HG02852 (cell line): Measurements from ENCODE around the gene CAMK2D.

Experiments used
- ATAC-seq: cut with Tn5 transposase; IDR thresholded peaks from one replicate; pipeline ENCODE4 v1.9.1; 2021; ENCODE audit warnings: mild to moderate bottlenecking, moderate library complexity; ENCODE audit not compliant: unreplicated experiment

Gene CAMK2D

DNA sequence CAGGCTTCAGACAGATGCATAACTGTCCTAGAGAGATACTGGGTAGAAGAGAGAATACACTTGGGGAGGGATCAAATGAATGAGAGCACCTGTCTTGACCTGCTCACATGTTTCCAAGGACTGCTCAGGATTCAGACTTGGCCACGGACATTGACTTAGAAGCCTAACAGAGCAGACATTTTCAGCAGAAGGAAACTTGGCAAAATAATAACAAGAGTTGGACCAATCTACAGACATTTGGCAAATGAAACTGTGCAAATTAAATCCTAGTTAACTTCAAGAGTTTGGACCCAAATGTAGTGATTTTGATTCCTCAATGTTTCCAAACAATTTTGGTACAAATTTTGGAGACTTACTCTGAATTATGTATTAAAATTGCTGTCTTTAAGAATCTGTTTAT is 223.9 kb downstream of the CAMK2D start:
- ATAC-seq: no peak

DNA sequence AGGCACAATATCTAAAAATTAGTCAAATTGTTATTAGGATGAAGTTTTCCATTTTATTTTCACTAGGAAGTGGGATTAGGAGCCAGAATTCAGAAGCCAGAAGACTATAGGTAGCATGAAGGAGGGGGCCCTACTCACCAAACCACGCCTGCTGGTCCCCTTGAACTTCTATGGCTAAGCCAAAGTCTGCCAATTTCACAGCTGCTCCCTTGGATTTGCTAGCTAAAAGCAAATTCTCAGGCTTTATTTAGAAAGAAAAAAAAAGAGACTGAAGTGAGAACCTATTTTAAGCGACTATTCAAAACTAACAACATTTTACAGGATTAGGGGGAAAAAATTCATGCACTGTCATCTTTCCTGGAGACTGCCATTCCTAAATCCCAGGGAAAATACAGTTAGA is 224.3 kb downstream of the CAMK2D start:
- no peak for ATAC-seq

DNA sequence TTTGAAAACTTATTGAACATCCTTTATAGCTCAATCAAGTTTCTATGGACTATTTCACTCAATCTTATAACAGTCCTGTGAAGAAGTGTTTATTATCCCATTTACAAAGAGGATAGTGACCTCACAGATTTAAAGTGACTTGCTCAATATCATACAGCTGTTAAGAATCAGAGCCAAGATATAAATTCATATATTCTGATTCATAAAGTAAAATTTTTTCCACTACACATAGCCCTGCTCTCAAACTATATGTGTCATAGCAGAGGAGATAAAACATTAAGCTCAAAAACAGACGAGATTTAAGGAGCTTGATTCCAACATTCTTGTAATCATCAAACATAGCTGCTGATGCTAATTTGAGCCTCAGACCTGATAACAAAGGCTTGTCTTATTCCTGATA is 226.8 kb downstream of the CAMK2D start:
- ATAC-seq: no peak

DNA sequence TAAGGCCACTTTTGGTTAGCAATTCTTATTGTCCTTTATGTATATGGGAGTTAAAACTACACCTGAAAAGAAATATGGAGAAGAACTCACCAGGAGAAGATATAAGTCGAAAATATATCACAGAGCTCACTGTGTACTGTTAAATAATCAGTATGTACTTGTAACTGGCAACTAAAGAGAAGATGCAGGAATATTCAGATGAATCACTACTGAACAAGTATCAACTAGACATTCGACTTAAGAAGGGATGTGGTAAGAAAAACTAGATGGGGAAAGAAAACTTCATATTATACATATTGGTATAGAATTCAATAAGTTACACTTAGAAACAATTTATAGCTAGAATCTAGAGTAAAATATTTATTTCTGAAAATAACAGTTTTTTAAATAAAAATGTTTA is 230.0 kb downstream of the CAMK2D start:
- ATAC-seq: no peak

DNA sequence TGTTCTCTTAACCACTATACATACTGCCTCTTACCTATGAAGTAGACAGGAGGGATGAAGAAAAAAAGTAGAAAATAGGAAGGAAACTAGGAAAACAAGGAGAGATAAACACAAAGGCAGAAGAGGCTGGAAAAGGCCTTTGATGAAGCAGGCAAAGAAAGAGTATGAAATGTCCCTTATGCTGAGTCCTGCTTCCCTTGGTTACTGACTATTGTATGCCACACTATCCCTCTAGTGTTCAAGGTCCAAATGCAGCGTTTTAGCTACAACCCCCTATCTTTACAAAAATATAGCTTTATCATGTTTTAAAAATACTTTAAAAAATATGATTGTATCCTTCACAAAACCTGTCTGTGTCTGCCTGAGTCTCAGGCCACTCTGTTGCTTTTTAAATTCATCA is 233.1 kb downstream of the CAMK2D start:
- no peak for ATAC-seq

DNA sequence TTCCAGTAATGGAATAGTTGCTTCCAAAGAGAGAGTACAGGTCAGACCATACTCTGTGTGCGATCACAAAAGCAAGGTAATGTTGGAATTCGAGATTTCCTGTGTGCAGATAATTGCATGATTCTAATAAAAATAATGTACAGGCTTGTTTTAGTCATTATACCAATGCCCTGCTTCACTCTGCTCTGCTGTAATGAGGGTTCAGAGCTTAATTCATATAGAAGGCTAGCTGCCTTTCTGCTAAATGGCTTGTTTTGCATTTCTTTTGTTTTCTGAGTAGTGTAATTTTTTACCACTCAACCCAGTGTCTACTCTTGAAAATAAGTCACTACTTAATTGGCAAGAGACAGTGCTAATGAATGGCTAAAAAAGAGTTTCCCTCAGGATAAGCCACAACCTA is 236.0 kb downstream of the CAMK2D start:
- ATAC-seq: no peak

DNA sequence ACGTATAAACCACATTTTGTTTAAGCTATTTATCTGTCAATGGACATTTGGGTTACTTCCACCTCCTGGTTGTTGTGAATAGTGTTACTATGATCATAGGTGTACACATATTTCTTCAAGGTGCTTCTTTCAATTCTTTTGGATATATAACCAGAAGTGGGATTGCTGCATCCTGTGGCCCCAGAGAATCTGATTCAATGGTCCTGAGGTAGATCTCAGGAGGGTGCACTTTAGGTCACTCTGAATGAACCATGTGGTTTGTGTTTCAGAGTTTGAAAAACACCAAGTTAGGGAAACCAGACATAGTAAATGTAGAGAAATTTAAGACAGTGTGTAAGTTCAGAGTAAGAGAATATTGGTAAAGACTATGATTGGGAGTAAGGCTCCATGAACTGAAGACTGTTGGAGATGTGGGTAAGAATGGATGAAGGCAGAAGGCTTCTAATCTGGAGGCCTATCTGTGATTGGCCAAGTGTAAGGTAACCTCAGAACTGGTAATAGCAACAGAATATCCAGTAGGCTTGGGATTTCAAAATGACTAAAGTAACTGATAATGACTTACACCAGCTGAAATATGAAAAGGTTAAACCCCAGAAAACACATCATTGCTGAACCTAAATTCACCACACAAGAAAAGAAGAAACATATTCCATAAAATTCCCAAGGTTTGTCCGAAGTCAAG is 236.9 kb downstream of the CAMK2D start:
- peak; percentile 37 for ATAC-seq

DNA sequence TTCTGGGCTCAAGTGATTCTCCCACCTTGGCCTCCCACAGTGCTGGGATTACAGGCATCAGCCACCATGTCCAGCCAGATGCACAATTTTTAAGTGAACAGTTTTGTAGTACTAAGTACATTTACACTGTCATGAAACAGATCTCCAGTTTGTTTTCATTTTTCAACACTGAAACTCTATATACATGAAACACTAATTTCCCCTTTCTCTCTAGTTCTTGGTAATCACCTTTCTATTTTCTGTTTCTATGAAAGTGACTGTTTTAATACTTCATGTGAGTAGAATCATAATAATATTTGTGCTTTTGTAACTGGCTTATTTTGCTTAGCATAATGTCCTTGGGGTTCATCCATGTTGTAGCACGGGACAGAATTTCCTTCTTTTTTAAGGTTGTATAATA is 237.4 kb downstream of the CAMK2D start:
- ATAC-seq: peak; percentile 93

DNA sequence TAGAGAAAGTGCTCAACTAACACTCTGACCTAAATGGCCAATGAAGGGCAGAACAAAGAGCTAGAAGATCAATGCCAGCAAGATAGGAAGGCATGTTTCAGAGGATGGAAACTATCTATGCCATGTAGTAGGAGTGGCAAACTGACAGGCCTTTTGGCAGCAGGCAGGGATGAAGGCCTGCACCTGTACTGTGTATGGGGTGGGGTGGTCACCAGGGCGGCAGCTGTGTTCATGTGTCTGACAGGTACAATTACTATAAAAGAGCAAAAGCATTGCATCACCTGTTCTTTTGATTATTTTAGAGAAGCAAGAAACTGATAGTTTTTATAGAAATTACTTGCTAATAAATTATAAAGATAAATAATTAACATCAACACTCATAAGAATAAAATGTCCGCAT is 239.1 kb downstream of the CAMK2D start:
- ATAC-seq: no peak

DNA sequence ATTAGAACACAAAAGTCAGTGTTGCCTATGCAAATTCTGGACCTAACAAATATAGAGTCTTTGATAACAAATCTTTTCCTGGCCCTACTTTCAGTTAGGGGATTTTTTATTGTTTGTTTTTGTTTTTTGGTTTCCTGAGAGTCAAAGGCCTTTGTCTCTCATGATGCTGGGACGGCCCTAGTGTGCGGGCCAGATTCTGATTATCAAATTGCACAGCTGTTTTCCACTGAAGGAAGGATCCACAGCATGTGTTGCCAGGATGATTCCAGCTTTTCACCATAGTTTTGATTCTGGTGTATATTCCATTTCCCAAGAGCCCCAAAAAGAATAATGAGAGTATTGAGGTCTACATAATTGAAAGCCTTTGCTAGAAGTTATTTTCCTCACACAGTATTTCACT is 248.2 kb downstream of the CAMK2D start:
- no peak for ATAC-seq

DNA sequence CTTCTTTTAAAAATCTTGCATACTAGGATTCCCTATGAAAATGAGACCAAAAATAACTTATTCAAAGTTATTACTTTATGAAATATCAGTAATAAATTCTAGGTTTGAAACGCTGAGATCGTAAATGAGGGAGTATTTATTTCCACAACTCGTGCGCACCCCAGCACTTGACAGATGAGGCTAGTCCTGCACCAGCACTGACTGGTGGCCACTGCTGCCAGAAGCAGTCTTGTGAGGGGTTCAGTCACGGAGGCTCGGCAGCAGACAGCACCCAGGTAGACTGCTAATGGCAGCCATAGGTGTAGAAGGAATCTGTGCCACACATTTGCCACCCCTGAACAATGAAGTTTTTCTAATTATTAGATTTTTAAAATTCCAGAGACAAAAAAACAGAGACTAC is 248.7 kb downstream of the CAMK2D start:
- ATAC-seq: no peak

DNA sequence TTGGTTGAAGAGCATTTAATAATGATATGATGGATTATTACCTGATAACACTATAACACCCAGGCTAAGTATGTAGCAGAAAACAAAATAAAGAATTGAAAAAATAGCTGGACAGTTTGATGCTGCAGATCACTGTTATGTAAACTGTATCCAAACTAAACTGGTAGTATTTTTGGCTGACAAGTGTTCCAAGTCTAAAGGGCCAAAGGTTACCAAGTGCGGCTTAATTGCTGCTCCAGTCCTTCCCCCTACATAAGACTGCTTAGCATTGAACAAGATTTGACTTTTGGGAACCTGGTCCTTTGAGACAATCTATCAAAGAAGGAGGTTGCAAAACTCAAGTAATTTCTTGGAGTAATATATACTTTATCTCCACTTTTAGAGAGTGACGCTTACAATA is 249.6 kb downstream of the CAMK2D start:
- no peak for ATAC-seq

DNA sequence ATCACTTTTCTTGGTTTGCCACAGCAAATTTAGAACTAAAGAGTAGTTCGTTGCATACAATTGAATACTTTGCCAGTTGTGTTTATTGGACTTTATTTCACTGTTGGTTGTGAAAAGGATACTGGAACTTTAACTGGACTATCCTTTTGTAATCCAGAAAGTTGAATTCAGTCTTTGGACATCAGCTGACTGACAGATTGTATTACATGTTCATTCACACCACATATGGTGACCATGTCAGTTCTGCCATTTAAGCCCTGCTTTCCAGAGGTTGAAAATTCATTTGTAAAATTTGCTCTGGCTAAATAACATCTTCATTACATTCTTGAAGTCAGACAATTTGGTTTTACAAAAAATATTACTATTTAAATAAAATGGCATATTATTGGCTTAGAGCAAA is 251.7 kb downstream of the CAMK2D start:
- no peak for ATAC-seq

DNA sequence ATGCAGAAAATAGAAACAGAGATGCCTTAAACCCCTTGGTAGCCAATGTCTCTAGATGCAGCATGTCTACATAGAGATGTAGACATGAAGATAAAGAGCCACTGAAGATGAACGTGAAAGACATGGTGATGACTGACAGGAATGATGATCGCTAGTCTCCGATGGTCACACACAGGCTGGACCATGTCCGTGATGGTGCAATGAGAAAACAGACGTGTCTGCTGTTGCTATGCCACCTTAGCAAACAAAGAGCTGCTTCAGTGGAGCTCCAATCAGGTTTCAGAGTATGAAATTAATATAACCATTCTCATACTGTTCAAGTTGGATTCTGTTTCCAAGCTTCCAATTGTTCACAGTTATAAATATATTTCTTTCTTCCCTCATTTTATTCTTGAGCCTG is 256.5 kb downstream of the CAMK2D start:
- no peak for ATAC-seq

DNA sequence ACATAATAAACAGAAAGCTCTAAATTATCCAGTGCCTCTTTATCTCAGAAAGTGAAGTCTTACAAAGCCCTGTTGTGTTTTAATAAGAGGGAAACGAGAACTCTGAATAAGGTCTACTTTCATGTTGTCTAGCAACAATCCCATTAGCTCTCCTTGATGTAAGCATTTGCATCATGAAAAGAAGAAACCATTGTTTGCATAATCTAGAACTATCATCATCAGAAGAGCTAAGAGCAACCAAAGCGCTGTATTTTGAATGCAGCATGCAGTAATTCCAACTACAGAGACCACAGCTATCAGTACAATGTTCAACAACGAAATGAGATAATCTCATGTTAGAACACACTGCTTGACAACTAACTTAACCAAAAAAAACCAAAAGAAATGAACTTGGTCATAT is 257.1 kb downstream of the CAMK2D start:
- ATAC-seq: no peak

DNA sequence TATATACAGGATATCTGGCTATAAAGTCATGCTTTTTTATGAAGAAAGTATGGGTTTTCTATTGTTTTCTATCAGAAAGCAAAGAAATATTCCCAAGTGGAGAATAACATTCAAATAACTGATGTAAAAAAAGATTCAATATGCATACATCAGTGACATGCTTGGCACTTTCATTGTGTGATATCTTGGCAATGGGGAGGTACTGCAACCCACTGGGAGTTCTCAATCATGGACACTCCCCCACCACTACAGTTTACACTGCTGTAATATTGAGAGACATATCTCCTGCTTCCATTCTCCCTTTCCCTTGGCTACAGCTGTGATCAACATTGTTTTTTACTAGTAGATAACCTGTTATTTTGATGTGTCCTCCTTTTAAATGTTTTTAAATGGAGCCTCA is 257.8 kb downstream of the CAMK2D start:
- ATAC-seq: no peak

DNA sequence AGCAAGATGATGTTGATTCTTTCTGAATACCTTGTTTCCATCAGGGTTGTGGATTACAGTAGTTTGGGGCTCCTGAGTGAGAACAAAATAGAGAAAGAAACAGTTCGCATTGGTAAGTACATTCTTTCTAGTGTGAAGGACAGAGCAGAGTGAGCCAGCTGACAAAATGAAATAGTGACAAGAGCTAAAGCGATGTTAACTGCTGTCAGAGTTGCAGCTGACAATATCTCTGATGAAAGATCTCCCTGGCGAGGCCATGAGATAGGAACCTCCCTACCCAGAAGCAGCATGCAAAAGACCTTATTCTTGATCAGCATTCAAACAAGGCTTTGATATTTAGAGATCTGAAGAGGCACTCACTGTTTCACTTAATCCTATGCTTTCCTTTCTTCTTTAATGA is 258.6 kb downstream of the CAMK2D start:
- ATAC-seq: no peak

DNA sequence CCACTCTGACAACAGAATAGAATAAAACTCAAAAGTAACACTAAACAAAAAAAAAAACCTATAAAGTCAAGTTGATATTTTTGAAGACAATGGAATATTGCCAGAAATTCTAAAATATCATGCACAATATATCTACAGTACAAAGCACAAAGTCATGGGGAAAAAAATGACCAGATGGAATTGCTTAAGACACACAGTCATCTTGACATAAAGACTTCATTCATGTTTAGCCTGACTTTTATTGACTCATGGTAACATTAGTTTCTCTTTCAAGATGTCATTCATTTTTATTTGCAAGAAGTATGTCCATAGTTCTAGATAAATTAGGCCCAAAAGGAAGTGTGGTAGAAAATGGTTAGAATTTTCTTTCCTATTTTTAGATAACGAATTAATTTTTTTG is 259.1 kb downstream of the CAMK2D start:
- no peak for ATAC-seq

DNA sequence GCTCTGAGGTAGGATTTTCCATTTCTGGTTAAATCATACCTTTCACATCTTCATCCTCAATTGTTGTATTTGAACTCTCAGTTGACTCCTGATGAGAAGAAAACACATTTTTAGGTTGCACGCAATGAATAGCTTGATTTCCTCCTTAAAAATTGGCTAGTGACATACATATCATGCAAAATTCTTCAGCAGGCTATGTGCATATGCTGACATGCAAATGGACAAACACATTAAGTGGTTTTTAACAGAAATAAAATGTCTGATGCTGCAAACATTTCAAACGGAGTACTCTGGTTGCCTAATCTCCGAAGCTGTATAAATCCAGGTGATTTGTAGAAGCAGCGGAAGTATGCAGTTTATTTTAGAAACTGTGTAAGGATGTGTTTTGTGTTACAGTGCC is 261.1 kb downstream of the CAMK2D start:
- no peak for ATAC-seq

DNA sequence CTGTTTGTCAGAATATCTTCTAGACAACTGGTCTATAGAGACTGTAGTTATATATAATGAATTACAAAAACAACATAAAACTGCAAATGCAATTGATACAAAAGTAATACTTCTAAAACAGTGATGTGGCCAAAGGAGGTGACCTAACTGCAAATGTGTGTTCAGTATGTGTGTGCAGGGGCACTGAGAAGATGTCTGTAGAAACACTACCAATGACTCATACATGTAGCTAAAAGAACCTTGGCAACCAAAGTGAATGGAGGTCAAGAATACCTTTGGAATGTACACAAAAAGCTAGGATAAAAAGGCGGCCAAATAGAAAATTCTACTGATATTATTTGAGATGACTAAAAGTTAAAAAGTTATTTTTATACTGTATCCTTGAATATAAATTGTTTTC is 261.8 kb downstream of the CAMK2D start:
- no peak for ATAC-seq

DNA sequence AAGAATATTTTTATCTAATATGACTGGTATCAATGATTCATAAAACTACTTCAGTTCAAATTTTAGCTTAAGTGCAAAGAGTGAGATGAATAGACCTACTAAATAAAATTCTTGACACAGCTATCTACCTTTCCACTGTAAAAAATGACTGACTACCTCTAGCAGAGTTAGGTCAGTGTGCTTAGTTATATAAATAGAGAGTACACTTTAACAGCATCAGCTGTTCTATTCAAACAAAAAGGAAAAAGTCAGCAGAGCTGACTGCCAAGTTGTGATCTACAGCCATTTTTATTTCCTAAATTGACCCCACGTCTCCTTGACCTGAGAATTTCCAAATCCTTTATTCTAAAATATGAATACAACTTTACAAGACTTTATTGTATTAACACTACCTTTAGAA is 262.4 kb downstream of the CAMK2D start:
- ATAC-seq: no peak

DNA sequence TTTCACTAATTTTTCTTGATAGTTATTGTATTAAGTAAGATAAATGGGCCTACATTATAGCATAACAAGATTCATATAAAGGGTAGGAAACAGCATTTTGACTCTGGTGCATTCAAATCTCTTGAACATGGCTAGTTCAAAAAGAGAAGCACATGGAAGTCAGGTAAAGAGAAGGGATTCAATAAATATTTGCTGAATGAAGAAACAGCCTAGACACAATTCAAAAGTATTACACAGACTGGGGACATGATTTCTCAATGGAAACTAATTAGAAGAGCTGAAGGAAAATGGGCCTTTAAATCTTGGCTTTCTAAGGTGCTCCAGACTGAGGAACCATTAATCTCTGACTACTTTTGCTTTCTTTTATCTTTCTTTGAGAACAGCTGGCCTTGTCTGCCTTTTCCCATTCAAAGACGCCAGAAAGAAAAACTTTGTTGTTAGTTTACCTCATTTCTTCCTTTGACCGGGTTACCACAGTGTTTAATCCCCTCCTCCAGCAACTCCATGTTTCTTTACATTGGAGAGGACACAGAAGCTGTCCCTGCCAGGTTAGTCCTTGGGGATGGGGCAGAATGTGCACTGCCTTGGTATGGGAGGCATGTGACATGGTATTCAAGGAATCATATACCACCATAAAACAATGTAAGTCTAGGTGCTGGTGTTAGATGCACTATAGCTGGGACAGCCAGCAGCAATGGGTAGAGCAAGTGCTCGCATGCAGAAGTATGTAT is 264.2 kb downstream of the CAMK2D start:
- no peak for ATAC-seq

DNA sequence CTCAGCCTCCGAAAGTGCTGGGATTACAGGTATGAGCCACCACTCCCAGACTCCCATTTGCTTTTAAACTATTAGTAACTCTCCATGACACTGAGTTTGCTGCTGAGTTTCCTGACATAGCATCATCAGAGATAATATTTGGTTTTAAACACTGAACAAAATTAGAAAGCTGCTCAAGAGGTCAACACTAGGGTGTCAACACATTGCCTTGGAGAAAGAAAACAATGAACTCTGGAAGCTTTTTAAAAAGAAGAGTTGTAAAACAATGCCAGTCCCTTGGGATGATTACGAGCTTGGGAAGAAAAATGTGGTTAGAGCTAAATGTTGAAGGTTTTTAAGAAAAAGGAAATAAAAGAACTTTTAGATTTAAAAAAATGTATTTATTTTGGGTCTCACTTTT is 264.8 kb downstream of the CAMK2D start:
- no peak for ATAC-seq
